Bladder microvascular endothelial cell (primary cell): ENCODE results near the gene BARD1. TPM values are rescaled to one million over a fixed set of nuclear protein-coding genes. Genes with fewer than 3 reads are reported as not detected.

Experiments used
- total RNA-seq: library from RNA; depleted of rRNA; stranded (reverse); fragments of >200 nt; gene quantifications from 2 replicates; pipeline ENCODE4 v1.2.3, GENCODE V29; 2014

BARD1 gene
- 13.0 and 14.6 TPM in 2 replicates for total RNA-seq

GRCh38 chr2:214808981-214809750 lies at the start of gene BARD1:
TSS of gene BARD1 (minus strand) at chr2:214809683. CDS start at chr2:214809569, 114 bp downstream.

